ENCODE results near the gene DIPK1C.

DNA sequence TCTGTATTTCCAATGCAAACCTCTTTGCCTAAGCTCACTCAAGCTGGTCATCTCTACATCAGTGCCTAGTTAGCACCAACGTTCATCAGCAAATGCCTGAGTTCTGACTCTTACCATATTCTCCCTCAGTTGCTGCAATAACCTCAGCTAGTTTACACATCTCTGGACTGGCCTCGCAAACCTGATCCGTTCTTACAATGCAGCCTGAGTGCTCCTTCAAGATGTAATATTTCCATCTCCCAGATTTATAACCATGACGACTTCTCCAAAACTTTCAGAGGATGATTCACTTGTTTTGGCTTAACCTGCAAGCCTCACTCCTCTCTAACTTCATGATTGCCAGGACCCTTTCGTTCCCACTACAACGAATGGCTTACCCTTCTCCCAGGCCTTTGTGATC is 69.7 kb downstream of the DIPK1C start:
- TF ChIP-seq POLR2AphosphoS5 (IDR thresholded peaks at IDR 0.05; ENCODE audit: low read depth, low read length) (no peak), TAF1 (IDR thresholded peaks at IDR 0.05; ENCODE audit: low read depth, low read length) (no peak), POLR2A (IDR thresholded peaks at IDR 0.05; ENCODE audit: low read depth, low read length) (no peak)

Measured in GM12891 (cell line).